Measurements from ENCODE around the gene CHMP4A.
A peak's percentile ranks its signal among the peaks of the same experiment; 100 is the strongest.
"Not testable (repeated sequence)": the region's sequence is repeated elsewhere in the genome, so short reads cannot be mapped to it uniquely, and the experiment has no call there.

Gene CHMP4A

GRCh38 chr14:24246765-24247212 is 33.5 kb upstream of the CHMP4A start:
- no peak for DNase-seq (ENCODE audit: low read depth)
- no peak overlapping the region for H3K4me3 ChIP-seq (ENCODE audit: low read length)

GRCh38 chr14:24245350-24245749 is 32.1 kb upstream of the CHMP4A start:
- not testable (repeated sequence) for H3K4me3 ChIP-seq (ENCODE audit: low read length); DNase-seq (ENCODE audit: low read depth)

More at GRCh38 chr14:24246765-24247212, 33.5 kb upstream of the CHMP4A start:
- TF ChIP-seq CTCF (conservative IDR thresholded peaks at IDR 0.05; ENCODE audit: low read depth, low read length) = no peak

GRCh38 chr14:24243336-24243836 is 30.1 kb upstream of the CHMP4A start:
- no peak for TF ChIP-seq CTCF (conservative IDR thresholded peaks at IDR 0.05; ENCODE audit: low read depth, low read length)
- no peak for DNase-seq (ENCODE audit: low read depth)
- peak overlapping the region; percentile 91 for H3K4me3 ChIP-seq (ENCODE audit: low read length)

- TF ChIP-seq CTCF (conservative IDR thresholded peaks at IDR 0.05; ENCODE audit: low read depth, low read length) = peak; percentile 53
- H3K4me3 ChIP-seq (ENCODE audit: low read length) = peak overlapping the region; percentile 91
- DNase-seq (ENCODE audit: low read depth) = peak; percentile 68
Observed at GRCh38 chr14:24241829-24242443, 28.6 kb upstream of the CHMP4A start.

GRCh38 chr14:24240110-24240918 is 27.0 kb upstream of the CHMP4A start:
- TF ChIP-seq CTCF (conservative IDR thresholded peaks at IDR 0.05; ENCODE audit: low read depth, low read length) = no peak
- no peak overlapping the region for H3K4me3 ChIP-seq (ENCODE audit: low read length)
- no peak for DNase-seq (ENCODE audit: low read depth)

- no peak for TF ChIP-seq CTCF (conservative IDR thresholded peaks at IDR 0.05; ENCODE audit: low read depth, low read length)
- DNase-seq (ENCODE audit: low read depth) = no peak
- H3K4me3 ChIP-seq (ENCODE audit: low read length) = no peak overlapping the region
Observed at GRCh38 chr14:24238527-24239037, 25.3 kb upstream of the CHMP4A start.

- no peak overlapping the region for H3K4me3 ChIP-seq (ENCODE audit: low read length)
- TF ChIP-seq CTCF (conservative IDR thresholded peaks at IDR 0.05; ENCODE audit: low read depth, low read length) = no peak
- no peak for DNase-seq (ENCODE audit: low read depth)
Observed at GRCh38 chr14:24238123-24238522, 24.8 kb upstream of the CHMP4A start.
